GM10266 (cell line): ENCODE measurements around the gene GPR137.

Experiments used
- DNase-seq: peaks from one replicate; pipeline ENCODE4 v3.0.0; 2012; ENCODE audit errors: extremely low spot score
- TF ChIP-seq, protein P1 (sequence below): IDR thresholded peaks from 2 replicates; pipeline ENCODE4 v1.5.1; 2012; ENCODE audit warnings: mild to moderate bottlenecking, low read depth; ENCODE audit not compliant: control insufficient read depth, insufficient read depth; ENCODE audit errors: missing control alignments

The GPR137 gene

DNA sequence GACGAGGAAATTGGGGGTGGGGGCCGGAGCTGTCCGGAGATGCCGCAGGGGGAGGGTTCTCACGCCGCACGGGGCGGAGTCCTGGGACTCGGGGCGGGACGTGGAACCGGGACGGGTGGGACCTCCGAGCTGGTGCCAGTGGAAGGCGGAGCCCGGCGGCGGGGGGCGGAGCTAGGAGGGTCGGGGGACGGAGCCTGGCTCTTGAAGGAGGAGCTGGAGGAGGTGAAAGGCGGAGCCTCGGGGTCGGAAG is 44.5 kb upstream of the GPR137 start:
- peak; percentile 99 for DNase-seq
- TF ChIP-seq, protein P1, sequence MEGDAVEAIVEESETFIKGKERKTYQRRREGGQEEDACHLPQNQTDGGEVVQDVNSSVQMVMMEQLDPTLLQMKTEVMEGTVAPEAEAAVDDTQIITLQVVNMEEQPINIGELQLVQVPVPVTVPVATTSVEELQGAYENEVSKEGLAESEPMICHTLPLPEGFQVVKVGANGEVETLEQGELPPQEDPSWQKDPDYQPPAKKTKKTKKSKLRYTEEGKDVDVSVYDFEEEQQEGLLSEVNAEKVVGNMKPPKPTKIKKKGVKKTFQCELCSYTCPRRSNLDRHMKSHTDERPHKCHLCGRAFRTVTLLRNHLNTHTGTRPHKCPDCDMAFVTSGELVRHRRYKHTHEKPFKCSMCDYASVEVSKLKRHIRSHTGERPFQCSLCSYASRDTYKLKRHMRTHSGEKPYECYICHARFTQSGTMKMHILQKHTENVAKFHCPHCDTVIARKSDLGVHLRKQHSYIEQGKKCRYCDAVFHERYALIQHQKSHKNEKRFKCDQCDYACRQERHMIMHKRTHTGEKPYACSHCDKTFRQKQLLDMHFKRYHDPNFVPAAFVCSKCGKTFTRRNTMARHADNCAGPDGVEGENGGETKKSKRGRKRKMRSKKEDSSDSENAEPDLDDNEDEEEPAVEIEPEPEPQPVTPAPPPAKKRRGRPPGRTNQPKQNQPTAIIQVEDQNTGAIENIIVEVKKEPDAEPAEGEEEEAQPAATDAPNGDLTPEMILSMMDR = no peak

DNA sequence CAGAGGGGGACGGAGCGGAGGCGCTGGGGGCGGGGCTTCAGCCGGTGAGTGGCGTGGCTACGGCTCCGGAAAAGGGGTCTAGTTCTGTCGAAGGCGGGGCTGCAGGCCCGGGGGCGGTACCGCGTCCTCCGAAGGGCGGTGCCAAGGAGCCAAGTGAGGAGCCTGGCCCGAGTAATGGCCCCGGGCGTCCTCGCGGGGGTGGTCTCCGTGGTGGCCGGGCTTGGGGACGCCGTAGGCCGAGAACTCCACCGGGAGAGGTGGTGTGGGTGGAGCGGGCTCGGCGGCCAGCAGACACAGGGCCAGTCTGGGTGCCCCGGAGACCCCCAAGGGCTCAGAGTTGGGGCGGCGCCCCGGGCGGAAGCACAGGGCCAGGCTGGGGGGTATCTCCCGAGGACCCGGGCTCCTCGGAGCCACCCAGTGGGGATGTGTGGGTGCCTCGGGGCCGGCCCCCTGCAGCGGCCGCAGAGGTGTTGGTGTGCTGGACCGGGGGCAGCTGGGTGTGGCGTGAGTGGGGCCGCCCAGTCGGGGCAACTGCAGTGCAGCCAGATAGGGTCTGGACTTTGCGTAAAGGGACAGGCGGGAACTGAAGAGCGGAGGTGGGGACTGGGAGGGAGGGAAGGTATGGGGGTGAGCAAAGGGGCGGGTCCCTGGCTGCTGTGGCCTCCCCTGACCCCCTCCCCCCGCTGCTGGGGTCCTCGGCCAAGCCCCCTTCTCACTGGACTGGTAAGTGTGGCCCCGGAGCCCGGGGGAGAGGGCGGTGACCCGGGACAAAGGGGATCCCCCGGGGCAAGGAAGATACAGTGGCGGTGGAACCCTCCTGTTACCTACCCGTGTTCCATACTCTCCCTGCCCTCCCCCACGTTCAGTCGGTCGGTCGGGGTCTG is 43.9 kb upstream of the GPR137 start:
- DNase-seq = peak; percentile 66
- TF ChIP-seq, protein P1 = no peak

DNA sequence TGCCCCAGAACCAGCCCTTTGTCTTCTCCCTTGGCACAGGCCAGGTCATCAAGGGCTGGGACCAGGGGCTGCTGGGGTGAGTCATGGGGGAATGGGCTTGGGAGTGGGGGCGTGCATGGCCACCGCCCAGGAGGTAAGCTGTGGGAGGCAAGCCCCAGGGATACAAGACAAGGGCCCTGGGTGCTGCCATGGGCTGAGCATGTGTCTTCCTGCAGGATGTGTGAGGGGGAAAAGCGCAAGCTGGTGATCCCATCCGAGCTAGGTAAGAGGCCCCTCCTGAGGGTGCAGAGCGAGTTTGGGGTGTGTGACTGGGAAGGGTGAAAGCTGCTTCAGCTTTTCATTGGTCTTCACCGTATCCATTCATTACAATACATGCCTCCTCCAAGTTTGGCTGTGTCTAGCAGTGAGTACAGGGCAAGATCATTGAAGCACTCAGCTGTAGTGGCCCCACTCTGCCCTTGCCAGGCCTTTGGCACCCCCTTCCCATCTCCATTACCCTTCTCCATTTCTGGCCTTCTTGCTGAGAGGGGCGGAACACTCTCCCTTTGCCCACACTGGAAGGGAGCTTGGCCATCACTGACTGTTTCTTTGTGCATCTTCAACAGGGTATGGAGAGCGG is 42.3 kb upstream of the GPR137 start:
- TF ChIP-seq, protein P1 = no peak
- DNase-seq = no peak

DNA sequence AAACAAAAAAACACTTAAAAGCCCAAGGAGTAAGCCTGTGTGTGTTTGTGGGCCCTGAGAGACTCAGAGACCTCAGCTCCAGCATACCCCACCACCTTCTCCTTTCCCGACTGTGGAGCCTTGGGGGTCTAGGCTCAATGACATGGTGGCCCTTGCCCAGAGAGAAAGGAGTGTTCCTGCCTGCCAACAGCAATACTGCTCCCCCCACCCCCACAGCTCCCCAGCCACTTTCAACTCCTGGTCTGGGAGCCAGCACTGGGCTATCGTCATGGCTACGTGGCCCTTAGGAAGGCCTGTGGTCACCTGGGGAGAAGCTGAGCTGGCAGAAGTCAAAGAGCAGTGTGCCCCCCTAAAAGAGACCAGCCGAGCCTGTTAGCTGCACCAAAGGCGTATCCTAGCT is 41.5 kb upstream of the GPR137 start:
- DNase-seq = no peak

DNA sequence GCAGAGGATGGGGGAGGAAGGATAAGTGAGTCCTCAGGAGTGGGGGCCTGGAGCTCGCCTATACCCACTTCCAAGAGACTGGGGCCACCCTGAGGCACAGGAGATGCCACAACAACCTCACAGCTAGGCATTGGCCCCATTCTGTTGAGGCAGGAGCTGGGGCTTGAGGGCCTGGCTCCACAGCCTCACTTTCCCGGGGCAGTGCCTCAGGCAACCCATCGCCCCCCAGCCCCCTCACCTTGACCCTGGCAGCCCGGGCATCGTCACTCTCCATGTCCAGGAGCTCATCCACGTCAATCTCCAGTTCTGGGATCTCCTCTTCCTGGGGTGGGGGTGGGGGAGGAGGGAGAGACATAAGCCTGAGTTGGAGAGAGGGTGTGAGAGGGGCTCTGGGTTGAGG is 40.7 kb upstream of the GPR137 start:
- no peak for DNase-seq
- TF ChIP-seq, protein P1 = no peak

More for the DNA sequence above, 41.5 kb upstream of the GPR137 start:
- TF ChIP-seq, protein P1 = no peak

DNA sequence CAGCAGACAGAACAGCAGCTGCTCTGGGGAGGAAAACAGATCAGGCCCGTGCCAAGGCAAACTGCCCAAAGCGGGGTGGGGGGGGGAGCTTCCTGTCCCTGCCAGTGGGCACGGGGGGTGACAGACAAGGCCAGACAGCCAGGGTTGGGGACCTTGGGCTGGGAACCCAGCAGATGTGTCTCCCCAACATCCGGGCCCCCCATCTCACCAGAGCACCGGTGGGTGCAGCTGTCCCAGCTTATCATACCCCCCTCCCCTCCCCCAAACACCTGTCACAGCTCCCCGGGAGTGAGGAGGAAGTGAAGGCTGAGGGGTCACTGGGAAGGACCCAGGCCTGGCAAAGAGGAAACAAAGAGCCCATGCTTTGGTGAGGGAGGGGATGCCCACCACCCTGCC is 40.2 kb upstream of the GPR137 start:
- TF ChIP-seq, protein P1 = no peak
- DNase-seq = no peak
